ENCODE data around the gene CHIC2.

The CHIC2 gene

DNA sequence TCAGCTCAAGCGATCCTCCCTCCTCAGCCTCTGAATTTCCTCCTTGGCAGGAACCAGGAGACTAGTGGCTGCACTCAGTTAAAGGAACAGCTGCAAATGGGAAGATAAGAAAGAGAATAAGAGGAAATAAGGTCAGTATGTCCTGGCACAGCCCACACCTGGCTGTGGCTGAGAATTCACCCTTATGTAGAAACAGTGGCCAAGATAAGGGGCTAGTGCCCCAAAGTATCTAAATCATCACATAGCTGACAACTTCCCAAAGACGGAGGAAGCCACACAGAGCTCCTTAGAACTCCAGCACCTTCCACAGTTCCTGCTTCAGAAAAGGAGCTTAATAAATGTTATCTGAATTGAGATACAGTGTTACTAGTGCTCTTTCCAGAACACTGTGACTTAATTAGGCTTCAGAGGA, 2.3 kb upstream of the CHIC2 start:
- H3K36me3 ChIP-seq (ENCODE audit: control insufficient read depth, insufficient read depth, low read length, severe bottlenecking) = no peaks in the 10 kb centered on the region
- H3K27me3 ChIP-seq (replicated peaks; ENCODE audit: control insufficient read depth, insufficient read depth, low read length) = no peaks in the 10 kb centered on the region
- peak overlapping the region; percentile 30 for H3K4me3 ChIP-seq (ENCODE audit: low read length)
- DNase-seq (ENCODE audit: low read depth) = no peak
- peaks cover 37% of the 10 kb centered on the region for H3K4me1 ChIP-seq (ENCODE audit: control insufficient read depth, insufficient read depth, low read length)
- peak overlapping the region; percentile 63 for H3K9ac ChIP-seq (ENCODE audit: low read length)
- no peaks in the 10 kb centered on the region for H3K9me3 ChIP-seq (ENCODE audit: control insufficient read depth, low read length)

DNA sequence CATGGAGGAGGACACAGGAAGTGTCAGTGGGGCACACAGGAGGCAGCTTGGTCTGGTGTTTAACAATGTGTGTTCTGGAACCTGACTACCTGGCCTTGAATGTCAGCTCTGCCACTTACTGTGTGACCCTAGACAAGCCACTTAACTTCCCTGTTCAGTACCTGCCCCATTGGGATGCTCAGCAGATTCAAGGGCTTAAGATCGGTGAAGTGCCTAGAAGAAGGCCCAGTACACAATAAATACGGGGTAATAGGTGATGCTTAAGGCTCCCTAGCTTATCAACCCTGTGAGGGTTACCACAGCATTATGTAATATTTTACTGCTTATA, 1.6 kb upstream of the CHIC2 start:
- Histone ChIP-seq H3K27me3 (replicated peaks; ENCODE audit: control insufficient read depth, insufficient read depth, low read length) (no peaks in the 10 kb centered on the region), H3K4me1 (ENCODE audit: control insufficient read depth, insufficient read depth, low read length) (peaks cover 44% of the 10 kb centered on the region), H3K9me3 (ENCODE audit: control insufficient read depth, low read length) (no peaks in the 10 kb centered on the region)

DNA sequence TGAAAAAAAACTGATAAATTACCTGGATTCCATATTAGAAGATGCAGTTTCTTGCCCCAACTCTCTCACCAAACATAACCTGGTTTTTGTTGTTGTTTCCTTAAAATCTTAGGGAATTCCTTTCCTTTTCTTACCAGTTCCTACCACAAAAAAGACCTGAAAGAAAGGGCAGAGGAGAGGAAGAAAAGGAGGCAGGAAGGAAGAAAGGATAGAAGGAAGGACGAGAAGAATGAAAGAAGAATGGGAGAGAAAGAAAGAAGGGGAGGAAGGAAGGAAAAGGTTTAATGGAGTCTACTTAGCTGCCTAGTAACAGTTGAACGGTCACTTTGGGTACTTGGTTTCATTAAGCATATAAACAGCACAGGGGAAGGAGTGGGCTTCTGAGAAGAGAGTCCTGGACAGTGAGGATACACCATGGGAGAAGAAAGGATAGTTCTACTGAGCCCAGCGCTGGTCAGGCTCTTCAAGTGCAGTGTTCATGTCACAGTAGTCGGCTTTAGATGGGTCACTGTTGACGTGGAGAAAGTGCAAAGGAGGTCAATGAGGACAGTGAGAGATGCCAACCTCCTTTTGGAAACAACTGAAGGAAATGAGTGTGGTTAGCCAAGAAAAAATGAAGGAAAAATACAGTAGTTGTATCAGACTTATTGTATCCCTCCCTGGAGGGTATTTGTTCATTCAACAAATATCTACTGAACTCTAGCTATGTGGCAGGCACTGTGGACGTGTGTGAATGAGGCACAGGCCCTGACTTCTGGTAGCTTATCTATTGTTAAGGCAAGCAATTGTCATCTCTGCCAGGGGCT, 1.1 kb upstream of the CHIC2 start:
- Histone ChIP-seq H3K4me3 (ENCODE audit: low read length) (peak overlapping the region; percentile 80), H3K4me1 (ENCODE audit: control insufficient read depth, insufficient read depth, low read length) (peaks cover 49% of the 10 kb centered on the region), H3K9me3 (ENCODE audit: control insufficient read depth, low read length) (no peaks in the 10 kb centered on the region), H3K27me3 (replicated peaks; ENCODE audit: control insufficient read depth, insufficient read depth, low read length) (no peaks in the 10 kb centered on the region), H3K9ac (ENCODE audit: low read length) (peak overlapping the region; percentile 99), H3K36me3 (ENCODE audit: control insufficient read depth, insufficient read depth, low read length, severe bottlenecking) (no peaks in the 10 kb centered on the region)
- peak; percentile 60 for DNase-seq (ENCODE audit: low read depth)

More for the DNA sequence above, 1.6 kb upstream of the CHIC2 start:
- H3K9ac ChIP-seq (ENCODE audit: low read length) = no peak overlapping the region
- no peak for DNase-seq (ENCODE audit: low read depth)
- H3K36me3 ChIP-seq (ENCODE audit: control insufficient read depth, insufficient read depth, low read length, severe bottlenecking) = no peaks in the 10 kb centered on the region
- H3K4me3 ChIP-seq (ENCODE audit: low read length) = no peak overlapping the region

DNA sequence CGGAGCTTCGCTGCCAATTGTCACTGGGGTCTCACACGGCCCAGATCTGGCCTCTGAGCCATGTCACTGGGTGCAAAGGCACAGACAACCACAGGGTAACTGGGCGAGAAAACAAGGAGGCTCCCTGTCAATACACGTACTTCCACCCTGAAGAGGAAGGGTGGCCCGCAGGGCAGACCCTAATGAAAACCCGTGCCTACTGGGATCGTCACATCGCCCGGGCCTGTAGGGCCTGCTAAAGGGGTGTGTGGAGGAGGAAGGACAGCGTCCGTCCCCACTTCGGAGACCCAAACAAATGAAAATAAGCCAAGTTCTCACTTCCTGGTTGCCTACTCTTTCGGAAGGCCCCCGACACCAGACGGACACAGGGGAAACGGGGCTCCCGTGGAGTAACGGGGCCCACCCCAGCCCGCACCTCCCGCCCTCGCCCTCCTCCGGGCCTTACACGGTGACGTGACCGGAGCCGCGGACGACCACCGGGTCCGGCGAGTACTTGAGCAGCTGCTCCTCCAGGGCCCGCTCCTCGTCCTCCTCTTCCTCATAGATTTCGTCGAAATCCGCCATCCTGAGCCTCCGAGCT, 578 bp downstream of the CHIC2 start:
- H3K9me3 ChIP-seq (ENCODE audit: control insufficient read depth, low read length) = no peaks in the 10 kb centered on the region
- no peaks in the 10 kb centered on the region for H3K27me3 ChIP-seq (replicated peaks; ENCODE audit: control insufficient read depth, insufficient read depth, low read length)
- H3K36me3 ChIP-seq (ENCODE audit: control insufficient read depth, insufficient read depth, low read length, severe bottlenecking) = no peaks in the 10 kb centered on the region
- H3K4me3 ChIP-seq (ENCODE audit: low read length) = peak overlapping the region; percentile 98
- DNase-seq (ENCODE audit: low read depth) = peak; percentile 49
- peak overlapping the region; percentile 99 for H3K9ac ChIP-seq (ENCODE audit: low read length)
- H3K4me1 ChIP-seq (ENCODE audit: control insufficient read depth, insufficient read depth, low read length) = peaks cover 60% of the 10 kb centered on the region

DNA sequence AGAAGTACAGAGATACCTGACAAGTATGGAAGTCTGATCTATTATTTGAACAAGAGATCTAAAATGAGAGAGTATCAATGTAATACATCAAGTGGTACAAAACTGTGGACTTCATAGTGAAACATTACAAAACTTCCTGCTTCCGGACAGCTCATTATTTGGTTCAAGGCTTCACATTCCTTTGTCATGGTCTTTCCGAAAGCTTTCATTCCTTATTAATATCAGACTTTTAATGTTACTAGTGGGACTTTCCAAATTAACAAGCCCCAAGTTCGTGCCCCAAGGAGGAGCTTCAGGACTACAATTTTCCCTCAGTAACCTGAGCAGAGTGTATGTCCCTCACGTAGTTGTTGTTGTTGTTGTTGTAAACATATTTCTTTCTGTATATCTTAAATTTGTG, 1.2 kb downstream of the CHIC2 start:
- peak; percentile 76 for DNase-seq (ENCODE audit: low read depth)
- Histone ChIP-seq H3K36me3 (ENCODE audit: control insufficient read depth, insufficient read depth, low read length, severe bottlenecking) (no peaks in the 10 kb centered on the region), H3K4me3 (ENCODE audit: low read length) (peak overlapping the region; percentile 98)

DNA sequence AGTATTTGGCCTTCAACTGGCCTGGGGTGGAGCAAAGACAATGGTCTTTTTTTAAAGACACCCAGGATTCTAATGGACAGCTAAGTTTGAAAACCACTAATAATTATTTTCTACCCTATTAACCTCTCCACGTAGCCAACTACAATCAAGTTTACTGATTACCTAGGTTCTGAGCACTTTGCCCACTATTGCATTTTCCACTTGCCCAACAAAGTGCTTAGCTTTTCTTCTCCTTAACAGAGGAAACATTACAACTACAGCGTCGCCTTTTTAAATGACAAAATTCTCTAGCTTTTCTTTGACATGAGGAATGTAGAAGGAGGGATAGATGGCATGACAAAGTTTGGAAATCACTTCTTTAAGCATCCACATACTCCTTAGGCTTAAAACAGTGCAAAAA, 2.0 kb downstream of the CHIC2 start:
- no peaks in the 10 kb centered on the region for H3K36me3 ChIP-seq (ENCODE audit: control insufficient read depth, insufficient read depth, low read length, severe bottlenecking)
- H3K9me3 ChIP-seq (ENCODE audit: control insufficient read depth, low read length) = no peaks in the 10 kb centered on the region
- DNase-seq (ENCODE audit: low read depth) = no peak
- H3K27me3 ChIP-seq (replicated peaks; ENCODE audit: control insufficient read depth, insufficient read depth, low read length) = no peaks in the 10 kb centered on the region
- H3K9ac ChIP-seq (ENCODE audit: low read length) = peak overlapping the region; percentile 99
- H3K4me1 ChIP-seq (ENCODE audit: control insufficient read depth, insufficient read depth, low read length) = peaks cover 65% of the 10 kb centered on the region
- H3K4me3 ChIP-seq (ENCODE audit: low read length) = peak overlapping the region; percentile 98

More for the DNA sequence above, 1.2 kb downstream of the CHIC2 start:
- Histone ChIP-seq H3K4me1 (ENCODE audit: control insufficient read depth, insufficient read depth, low read length) (peaks cover 63% of the 10 kb centered on the region), H3K9ac (ENCODE audit: low read length) (peak overlapping the region; percentile 99), H3K9me3 (ENCODE audit: control insufficient read depth, low read length) (no peaks in the 10 kb centered on the region), H3K27me3 (replicated peaks; ENCODE audit: control insufficient read depth, insufficient read depth, low read length) (no peaks in the 10 kb centered on the region)

DNA sequence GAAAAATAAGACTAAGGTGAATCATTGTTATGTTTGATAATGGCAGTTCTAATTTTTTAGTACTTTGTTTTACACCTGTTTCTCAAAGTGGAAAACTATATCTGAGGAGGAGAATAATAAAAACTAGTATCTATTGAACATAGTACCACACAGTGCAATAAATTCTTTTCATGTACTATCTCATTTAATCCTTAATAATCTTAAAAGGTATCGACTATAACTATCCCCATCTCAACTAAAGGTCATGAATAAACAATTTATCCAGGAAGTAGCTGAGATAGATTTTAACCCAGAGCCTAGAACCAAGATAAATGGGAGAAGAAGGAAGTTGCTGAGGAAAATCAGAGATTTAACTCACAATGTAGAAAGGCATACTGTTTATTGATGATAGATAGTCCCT, 2.5 kb downstream of the CHIC2 start:
- Histone ChIP-seq H3K36me3 (ENCODE audit: control insufficient read depth, insufficient read depth, low read length, severe bottlenecking) (no peaks in the 10 kb centered on the region), H3K27me3 (replicated peaks; ENCODE audit: control insufficient read depth, insufficient read depth, low read length) (no peaks in the 10 kb centered on the region), H3K9ac (ENCODE audit: low read length) (peak overlapping the region; percentile 99), H3K4me3 (ENCODE audit: low read length) (peak overlapping the region; percentile 98), H3K9me3 (ENCODE audit: control insufficient read depth, low read length) (no peaks in the 10 kb centered on the region), H3K4me1 (ENCODE audit: control insufficient read depth, insufficient read depth, low read length) (peaks cover 65% of the 10 kb centered on the region)
- no peak for DNase-seq (ENCODE audit: low read depth)

DNA sequence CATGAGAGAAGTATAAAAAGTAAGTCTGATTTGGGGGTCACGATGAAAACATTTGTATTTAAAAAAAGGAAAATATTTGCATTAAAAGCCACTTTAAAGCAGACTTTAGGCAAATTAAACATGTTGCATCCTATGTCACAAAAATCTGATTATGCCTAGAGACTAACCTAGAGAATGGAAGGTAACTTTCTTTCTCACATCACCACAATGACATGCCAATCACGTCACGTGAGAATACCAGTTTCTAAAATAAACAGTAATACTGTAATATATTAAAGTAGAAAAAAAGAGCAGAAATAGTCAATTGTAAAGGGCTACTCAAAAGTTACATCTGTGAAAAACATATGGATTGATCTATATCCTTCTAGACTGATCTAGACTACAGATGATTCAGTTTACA, 3.3 kb downstream of the CHIC2 start:
- Histone ChIP-seq H3K9ac (ENCODE audit: low read length) (peak overlapping the region; percentile 99), H3K36me3 (ENCODE audit: control insufficient read depth, insufficient read depth, low read length, severe bottlenecking) (no peaks in the 10 kb centered on the region), H3K4me1 (ENCODE audit: control insufficient read depth, insufficient read depth, low read length) (peaks cover 65% of the 10 kb centered on the region), H3K9me3 (ENCODE audit: control insufficient read depth, low read length) (no peaks in the 10 kb centered on the region), H3K4me3 (ENCODE audit: low read length) (peak overlapping the region; percentile 98), H3K27me3 (replicated peaks; ENCODE audit: control insufficient read depth, insufficient read depth, low read length) (no peaks in the 10 kb centered on the region)
- no peak for DNase-seq (ENCODE audit: low read depth)

DNA sequence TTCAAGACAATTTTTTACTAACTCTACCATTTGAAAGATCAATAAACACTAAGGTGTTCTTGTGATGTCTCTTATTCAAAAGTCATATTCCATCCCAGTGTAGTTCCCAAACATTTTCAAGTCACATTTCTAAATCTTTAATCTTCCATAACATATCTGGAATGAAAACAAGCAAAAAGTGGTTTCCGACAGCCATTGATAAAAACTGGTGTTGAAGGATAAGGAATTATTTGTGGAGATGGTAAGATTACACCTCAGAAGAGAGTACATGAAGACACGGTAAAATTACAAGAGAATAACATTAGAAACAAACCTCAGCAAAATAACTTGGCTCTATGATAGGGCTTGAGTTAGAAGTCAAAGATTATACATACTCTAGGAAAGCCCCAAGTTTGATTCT, 4.3 kb downstream of the CHIC2 start:
- H3K9me3 ChIP-seq (ENCODE audit: control insufficient read depth, low read length) = no peaks in the 10 kb centered on the region
- peak overlapping the region; percentile 98 for H3K4me3 ChIP-seq (ENCODE audit: low read length)
- H3K27me3 ChIP-seq (replicated peaks; ENCODE audit: control insufficient read depth, insufficient read depth, low read length) = no peaks in the 10 kb centered on the region
- peaks cover 63% of the 10 kb centered on the region for H3K4me1 ChIP-seq (ENCODE audit: control insufficient read depth, insufficient read depth, low read length)
- H3K9ac ChIP-seq (ENCODE audit: low read length) = no peak overlapping the region
- H3K36me3 ChIP-seq (ENCODE audit: control insufficient read depth, insufficient read depth, low read length, severe bottlenecking) = no peaks in the 10 kb centered on the region
- no peak for DNase-seq (ENCODE audit: low read depth)

DNA sequence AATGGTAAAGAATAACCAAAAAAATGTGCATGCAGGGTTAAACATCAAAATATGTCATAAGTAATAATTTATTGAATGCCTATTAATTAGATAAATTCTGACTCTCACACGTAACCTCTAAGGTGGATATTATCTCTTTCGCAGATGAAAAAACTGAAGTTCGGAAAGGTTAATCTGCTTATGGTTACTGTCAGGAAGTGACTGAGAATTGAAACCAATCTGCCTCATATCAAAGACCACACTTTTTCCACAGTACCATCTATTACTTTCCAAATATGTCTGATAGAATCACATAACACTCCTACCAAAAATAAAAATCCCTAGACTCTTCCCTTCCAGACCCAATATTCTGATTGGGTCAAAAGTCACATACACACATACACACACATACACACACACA, 6.2 kb downstream of the CHIC2 start:
- no peaks in the 10 kb centered on the region for H3K27me3 ChIP-seq (replicated peaks; ENCODE audit: control insufficient read depth, insufficient read depth, low read length)
- DNase-seq (ENCODE audit: low read depth) = no peak
- H3K4me3 ChIP-seq (ENCODE audit: low read length) = no peak overlapping the region
- no peaks in the 10 kb centered on the region for H3K36me3 ChIP-seq (ENCODE audit: control insufficient read depth, insufficient read depth, low read length, severe bottlenecking)
- H3K4me1 ChIP-seq (ENCODE audit: control insufficient read depth, insufficient read depth, low read length) = peaks cover 72% of the 10 kb centered on the region
- no peaks in the 10 kb centered on the region for H3K9me3 ChIP-seq (ENCODE audit: control insufficient read depth, low read length)
- no peak overlapping the region for H3K9ac ChIP-seq (ENCODE audit: low read length)

DNA sequence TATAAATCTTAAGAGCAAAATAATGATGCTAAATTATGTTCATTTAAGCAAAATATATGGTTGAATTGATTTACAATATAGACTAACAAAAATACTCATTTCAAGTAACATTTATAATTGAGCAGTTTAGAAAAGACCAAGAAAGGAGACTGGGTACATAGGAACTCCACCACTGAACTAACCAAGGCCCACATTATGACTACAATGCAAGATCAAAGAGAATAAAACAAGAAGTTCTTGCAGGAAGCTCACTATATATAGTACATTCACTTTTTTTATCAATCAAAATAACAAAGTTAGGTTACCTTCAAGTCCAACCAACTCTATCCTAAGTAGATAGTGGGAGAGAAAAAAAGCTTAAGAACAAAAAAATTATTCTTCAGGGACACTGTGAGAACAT, 8.0 kb downstream of the CHIC2 start:
- H3K36me3 ChIP-seq (ENCODE audit: control insufficient read depth, insufficient read depth, low read length, severe bottlenecking) = no peaks in the 10 kb centered on the region
- H3K27me3 ChIP-seq (replicated peaks; ENCODE audit: control insufficient read depth, insufficient read depth, low read length) = no peaks in the 10 kb centered on the region
- no peaks in the 10 kb centered on the region for H3K9me3 ChIP-seq (ENCODE audit: control insufficient read depth, low read length)
- no peak overlapping the region for H3K9ac ChIP-seq (ENCODE audit: low read length)
- DNase-seq (ENCODE audit: low read depth) = no peak
- H3K4me3 ChIP-seq (ENCODE audit: low read length) = no peak overlapping the region
- peaks cover 68% of the 10 kb centered on the region for H3K4me1 ChIP-seq (ENCODE audit: control insufficient read depth, insufficient read depth, low read length)
